Activated CD8-positive, alpha-beta T cell treated with anti-CD3 and anti-CD28 coated beads for 36 hours (primary cell): Measurements from ENCODE around the gene YWHAE. TPM values are rescaled to one million over a fixed set of nuclear protein-coding genes. Genes with fewer than 3 reads are reported as not detected.

Source experiments
- ATAC-seq: fragments of 200-7000 bp; cut with Tn5 transposase; one replicate; pipeline ENCODE4 v1.10.0; 2021; ENCODE audit warnings: mild to moderate bottlenecking, moderate library complexity
- CTCF ChIA-PET: fragments of 350-600 bp; sonication (Branson Sonifier 250); formaldehyde crosslinking; loops from one replicate; lab custom pipeline; 2021; ENCODE audit warnings: antibody characterized with exemption; lab: Charles Lee
- POLR2A ChIA-PET: fragments of 350-600 bp; sonication (Branson Sonifier 250); formaldehyde crosslinking; loops from one replicate; lab custom pipeline; 2021; ENCODE audit warnings: antibody characterized with exemption; lab: Charles Lee
- DNase-seq: peaks from one replicate; pipeline ENCODE4 v3.0.0-alpha.2; 2020
- H3K27ac Mint-ChIP-seq: one replicate; pipeline ENCODE4 v1.8.0; 2021; ENCODE audit warnings: mild to moderate bottlenecking, mixed read lengths
- H3K27me3 Mint-ChIP-seq: one replicate; pipeline ENCODE4 v1.8.0; 2021; ENCODE audit warnings: mixed read lengths
- H3K36me3 Mint-ChIP-seq: one replicate; pipeline ENCODE4 v1.8.0; 2021; ENCODE audit warnings: low read depth, mixed read lengths
- H3K4me1 Mint-ChIP-seq: one replicate; pipeline ENCODE4 v1.8.0; 2021; ENCODE audit warnings: low read depth, mixed read lengths
- H3K4me3 Mint-ChIP-seq: one replicate; pipeline ENCODE4 v1.8.0; 2021; ENCODE audit warnings: mild to moderate bottlenecking, moderate library complexity, mixed read lengths
- H3K9me3 Mint-ChIP-seq: one replicate; pipeline ENCODE4 v1.8.0; 2021; ENCODE audit warnings: mixed read lengths
- intact Hi-C: fragments of 100-400 bp; cut with micrococcal nuclease; formaldehyde crosslinking; loops from one replicate; pipeline ENCODE4 v1.10.0; 2022
- total RNA-seq, 2 experiments: library from RNA; stranded (reverse); gene quantifications; one replicate each; pipeline ENCODE4 v1.2.3, GENCODE V29; 2021
- TF ChIP-seq, protein P1 (sequence below): fragments of 200-600 bp; IDR thresholded peaks from one replicate; pipeline ENCODE4 v1.8.0; 2022; ENCODE audit warnings: antibody characterized with exemption, mild to moderate bottlenecking

Gene YWHAE
- total RNA-seq, 2 experiments from 2014 or later: 425 to 440 TPM

DNA sequence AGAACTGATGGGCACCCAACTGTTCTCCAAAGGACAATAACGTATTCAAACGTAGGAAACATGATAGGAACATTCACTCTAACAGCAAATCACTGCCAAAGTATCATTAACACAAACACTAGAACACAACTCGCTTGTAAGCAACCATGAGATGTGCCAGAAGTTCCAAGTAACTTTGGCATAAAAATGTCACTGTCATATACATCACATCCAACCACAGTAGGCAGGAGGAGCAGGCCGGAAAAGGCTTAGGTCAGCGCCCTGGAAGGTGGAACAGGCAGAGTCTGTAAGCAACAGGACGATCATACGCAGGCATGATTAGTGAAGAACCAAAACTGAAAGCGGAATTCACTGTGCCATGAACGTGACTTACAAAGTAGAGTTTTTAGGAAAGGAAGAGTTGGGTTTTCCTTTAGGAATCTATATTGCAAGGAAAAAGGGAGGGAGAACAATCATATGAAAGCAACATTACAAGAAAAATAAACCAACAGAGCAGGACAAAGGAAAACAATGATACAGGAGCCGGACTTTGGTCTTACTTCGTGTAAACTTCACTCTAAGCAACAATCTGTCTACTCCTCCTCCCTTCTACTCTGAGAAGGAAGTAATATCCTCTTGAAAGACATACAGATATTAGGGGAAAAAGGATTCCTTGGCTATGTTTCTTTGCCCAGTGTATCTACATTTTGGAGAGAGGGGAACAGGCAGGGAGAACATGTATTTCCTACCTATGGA is 52.3 kb downstream of the YWHAE start:
- CTCF ChIA-PET: no interaction called here
- TF ChIP-seq, protein P1, sequence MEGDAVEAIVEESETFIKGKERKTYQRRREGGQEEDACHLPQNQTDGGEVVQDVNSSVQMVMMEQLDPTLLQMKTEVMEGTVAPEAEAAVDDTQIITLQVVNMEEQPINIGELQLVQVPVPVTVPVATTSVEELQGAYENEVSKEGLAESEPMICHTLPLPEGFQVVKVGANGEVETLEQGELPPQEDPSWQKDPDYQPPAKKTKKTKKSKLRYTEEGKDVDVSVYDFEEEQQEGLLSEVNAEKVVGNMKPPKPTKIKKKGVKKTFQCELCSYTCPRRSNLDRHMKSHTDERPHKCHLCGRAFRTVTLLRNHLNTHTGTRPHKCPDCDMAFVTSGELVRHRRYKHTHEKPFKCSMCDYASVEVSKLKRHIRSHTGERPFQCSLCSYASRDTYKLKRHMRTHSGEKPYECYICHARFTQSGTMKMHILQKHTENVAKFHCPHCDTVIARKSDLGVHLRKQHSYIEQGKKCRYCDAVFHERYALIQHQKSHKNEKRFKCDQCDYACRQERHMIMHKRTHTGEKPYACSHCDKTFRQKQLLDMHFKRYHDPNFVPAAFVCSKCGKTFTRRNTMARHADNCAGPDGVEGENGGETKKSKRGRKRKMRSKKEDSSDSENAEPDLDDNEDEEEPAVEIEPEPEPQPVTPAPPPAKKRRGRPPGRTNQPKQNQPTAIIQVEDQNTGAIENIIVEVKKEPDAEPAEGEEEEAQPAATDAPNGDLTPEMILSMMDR: no peak

DNA sequence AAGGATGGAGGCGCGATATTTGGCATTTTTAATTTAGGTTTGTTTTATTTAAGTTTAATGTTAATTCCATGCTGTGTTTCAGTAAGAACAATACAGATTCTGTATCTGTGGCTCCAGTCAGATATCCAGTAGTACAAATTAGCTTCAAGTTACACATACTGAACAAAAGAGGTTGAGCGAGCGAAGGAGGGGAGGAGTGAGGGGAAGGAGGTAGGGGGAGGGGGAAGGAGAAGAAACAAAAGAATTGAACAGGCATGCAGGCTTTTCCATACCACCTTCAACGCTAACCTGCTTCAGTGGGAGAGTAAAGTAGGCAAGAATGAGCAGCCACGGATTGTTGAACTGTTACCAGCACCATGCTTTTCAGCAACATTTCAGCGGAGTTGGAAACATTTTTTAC is 55.5 kb downstream of the YWHAE start:
- Mint-ChIP-seq H3K4me3 (no peak overlapping the region), H3K27ac (peak overlapping the region; percentile 10), H3K36me3 (peaks cover 36% of the 10 kb centered on the region), H3K27me3 (no peaks in the 10 kb centered on the region), H3K9me3 (no peaks in the 10 kb centered on the region), H3K4me1 (peaks cover 41% of the 10 kb centered on the region)
- no peak for ATAC-seq
- POLR2A ChIA-PET: no interaction called here
- CTCF ChIA-PET: interaction anchor here (3.0 kb wide), 1 partner anchor 12 kb away, joined by 13 read pairs; no protein-coding TSS in a partner anchor
- no peak for DNase-seq
- TF ChIP-seq, protein P1: no peak
- intact Hi-C loops: no loop called here

More for the DNA sequence above, 52.3 kb downstream of the YWHAE start:
- POLR2A ChIA-PET: no interaction called here
- Mint-ChIP-seq H3K4me3 (no peak overlapping the region), H3K36me3 (peaks cover 58% of the 10 kb centered on the region), H3K4me1 (peaks cover 41% of the 10 kb centered on the region), H3K27ac (peak overlapping the region; percentile 81), H3K27me3 (no peaks in the 10 kb centered on the region), H3K9me3 (no peaks in the 10 kb centered on the region)
- DNase-seq (no peak), ATAC-seq (no peak)
- intact Hi-C loops: no loop called here

DNA sequence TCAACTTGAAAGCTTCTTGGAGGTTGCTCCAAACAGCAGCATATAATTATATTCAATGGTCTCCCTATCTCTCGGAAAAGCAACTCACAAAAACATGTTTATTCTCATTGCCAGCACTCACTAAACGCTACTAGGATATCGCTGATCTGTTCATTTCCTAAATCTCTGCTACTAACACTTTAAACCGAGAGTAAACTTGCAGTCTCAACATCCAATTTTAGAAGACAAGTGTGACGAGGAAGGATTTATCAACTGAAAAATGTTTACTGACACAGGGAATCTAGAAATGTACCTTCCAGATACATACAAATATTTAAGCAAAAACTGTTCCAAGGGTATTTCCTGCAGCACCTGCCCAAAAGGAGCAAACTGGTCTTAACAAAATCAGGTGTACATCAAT is 56.5 kb downstream of the YWHAE start:
- H3K36me3 Mint-ChIP-seq: peaks cover 36% of the 10 kb centered on the region
- H3K27ac Mint-ChIP-seq: no peak overlapping the region
- no peak overlapping the region for H3K4me3 Mint-ChIP-seq
- CTCF ChIA-PET: interaction anchor here (3.0 kb wide), 1 partner anchor 11 kb away, joined by 13 read pairs; no protein-coding TSS in a partner anchor
- H3K27me3 Mint-ChIP-seq: no peaks in the 10 kb centered on the region
- TF ChIP-seq, protein P1: no peak
- ATAC-seq (no peak), DNase-seq (no peak)
- POLR2A ChIA-PET: no interaction called here
- peaks cover 41% of the 10 kb centered on the region for H3K4me1 Mint-ChIP-seq
- no peaks in the 10 kb centered on the region for H3K9me3 Mint-ChIP-seq
- intact Hi-C loops: no loop called here

DNA sequence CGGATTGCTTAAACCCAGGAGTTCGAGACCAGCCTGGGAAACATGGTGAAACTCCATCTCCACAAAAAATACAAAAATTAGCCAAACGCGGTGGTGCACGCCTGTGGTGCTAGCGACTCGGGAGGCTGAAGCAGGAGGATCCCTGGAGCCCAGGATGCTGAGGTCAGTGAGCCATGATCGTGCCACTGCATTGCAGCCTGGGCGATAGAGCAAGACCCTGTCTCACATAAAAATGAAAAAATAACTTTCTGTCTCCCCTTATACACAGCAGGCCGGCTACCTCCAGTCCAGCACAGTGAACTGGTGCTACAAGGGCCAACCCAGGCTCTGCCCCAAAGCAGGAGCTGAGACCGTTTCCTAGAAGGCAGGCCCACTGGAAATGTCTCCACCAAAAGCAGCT is 59.7 kb downstream of the YWHAE start:
- Mint-ChIP-seq H3K27ac (no peak overlapping the region), H3K36me3 (peaks cover 19% of the 10 kb centered on the region), H3K27me3 (no peaks in the 10 kb centered on the region), H3K4me3 (no peak overlapping the region), H3K4me1 (peaks cover 18% of the 10 kb centered on the region), H3K9me3 (no peaks in the 10 kb centered on the region)
- intact Hi-C loops: no loop called here
- TF ChIP-seq, protein P1: no peak
- ATAC-seq: no peak
- CTCF ChIA-PET: interaction anchor here (0.8 to 2.9 kb wide), 5 partner anchors 8 to 84 kb away, joined by 3 to 21 read pairs (median 4); no protein-coding TSS in a partner anchor
- POLR2A ChIA-PET: interaction anchor here (1.2 to 1.5 kb wide), 2 partner anchors 60 to 63 kb away, joined by 3 read pairs; no protein-coding TSS in a partner anchor
- no peak for DNase-seq

DNA sequence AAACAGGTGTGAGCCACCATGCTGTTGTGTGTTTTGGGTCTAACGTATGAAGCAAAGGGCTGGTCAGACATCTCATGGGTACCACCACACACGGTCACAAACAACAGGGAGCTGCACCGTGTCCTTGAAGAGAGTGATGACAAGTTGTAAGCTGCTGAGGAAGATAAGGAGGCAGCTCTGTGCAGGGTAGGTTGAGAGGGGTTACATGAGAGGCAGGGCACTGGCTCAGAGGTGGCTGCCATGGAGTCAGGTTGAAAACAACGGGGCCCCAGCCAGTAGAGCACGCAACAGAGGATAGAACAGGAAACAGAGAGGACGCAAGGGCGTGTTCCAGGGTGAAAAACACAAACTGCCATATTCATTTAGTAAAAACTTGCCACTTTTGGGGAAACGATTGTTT is 68.3 kb downstream of the YWHAE start:
- Mint-ChIP-seq H3K36me3 (no peaks in the 10 kb centered on the region), H3K27me3 (peaks cover 2% of the 10 kb centered on the region), H3K9me3 (no peaks in the 10 kb centered on the region), H3K27ac (no peak overlapping the region), H3K4me1 (peaks cover 6% of the 10 kb centered on the region), H3K4me3 (no peak overlapping the region)
- ChIA-PET CTCF (interaction anchor here (1.2 to 3.4 kb wide), 16 partner anchors 10 to 209 kb away, joined by 3 to 54 read pairs (median 6); no protein-coding TSS in a partner anchor), POLR2A (no interaction called here)
- TF ChIP-seq, protein P1: no peak
- no peak for DNase-seq
- peak; percentile 37 for ATAC-seq
- intact Hi-C loops: loop anchor here (2.0 to 5.0 kb wide), 2 partner anchors 55 to 209 kb away; no protein-coding TSS in a partner anchor
